ENCODE measurements around the gene AGBL5.

AGBL5 gene

DNA sequence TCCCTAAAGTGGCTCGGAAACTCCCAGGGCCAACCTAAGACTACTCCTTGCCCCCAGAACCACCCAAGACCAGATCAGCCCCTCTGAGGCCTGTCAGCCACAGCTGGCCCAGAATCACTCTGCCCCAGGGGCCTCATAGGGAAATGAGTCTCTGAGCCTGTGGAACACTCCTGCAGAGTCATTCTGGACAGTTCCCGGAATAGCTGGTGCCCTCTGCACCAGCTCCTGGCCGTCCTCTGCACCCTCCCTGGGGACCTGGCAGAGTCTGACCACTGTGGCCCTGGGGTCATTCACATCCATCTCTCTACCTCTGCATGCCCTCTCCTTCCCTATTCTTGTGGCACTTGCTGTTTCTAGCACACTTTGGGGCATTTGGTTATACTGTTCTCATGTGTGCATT, 33.3 kb upstream of the AGBL5 start:
- TF ChIP-seq, protein P1, sequence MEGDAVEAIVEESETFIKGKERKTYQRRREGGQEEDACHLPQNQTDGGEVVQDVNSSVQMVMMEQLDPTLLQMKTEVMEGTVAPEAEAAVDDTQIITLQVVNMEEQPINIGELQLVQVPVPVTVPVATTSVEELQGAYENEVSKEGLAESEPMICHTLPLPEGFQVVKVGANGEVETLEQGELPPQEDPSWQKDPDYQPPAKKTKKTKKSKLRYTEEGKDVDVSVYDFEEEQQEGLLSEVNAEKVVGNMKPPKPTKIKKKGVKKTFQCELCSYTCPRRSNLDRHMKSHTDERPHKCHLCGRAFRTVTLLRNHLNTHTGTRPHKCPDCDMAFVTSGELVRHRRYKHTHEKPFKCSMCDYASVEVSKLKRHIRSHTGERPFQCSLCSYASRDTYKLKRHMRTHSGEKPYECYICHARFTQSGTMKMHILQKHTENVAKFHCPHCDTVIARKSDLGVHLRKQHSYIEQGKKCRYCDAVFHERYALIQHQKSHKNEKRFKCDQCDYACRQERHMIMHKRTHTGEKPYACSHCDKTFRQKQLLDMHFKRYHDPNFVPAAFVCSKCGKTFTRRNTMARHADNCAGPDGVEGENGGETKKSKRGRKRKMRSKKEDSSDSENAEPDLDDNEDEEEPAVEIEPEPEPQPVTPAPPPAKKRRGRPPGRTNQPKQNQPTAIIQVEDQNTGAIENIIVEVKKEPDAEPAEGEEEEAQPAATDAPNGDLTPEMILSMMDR (IDR thresholded peaks at IDR 0.05; ENCODE audit: insufficient read depth, low read depth, low read length, missing control alignments): no peak
- DNase-seq (ENCODE audit: low read depth): no peak
- H3K4me3 ChIP-seq (ENCODE audit: low read depth, low read length): no peak overlapping the region

DNA sequence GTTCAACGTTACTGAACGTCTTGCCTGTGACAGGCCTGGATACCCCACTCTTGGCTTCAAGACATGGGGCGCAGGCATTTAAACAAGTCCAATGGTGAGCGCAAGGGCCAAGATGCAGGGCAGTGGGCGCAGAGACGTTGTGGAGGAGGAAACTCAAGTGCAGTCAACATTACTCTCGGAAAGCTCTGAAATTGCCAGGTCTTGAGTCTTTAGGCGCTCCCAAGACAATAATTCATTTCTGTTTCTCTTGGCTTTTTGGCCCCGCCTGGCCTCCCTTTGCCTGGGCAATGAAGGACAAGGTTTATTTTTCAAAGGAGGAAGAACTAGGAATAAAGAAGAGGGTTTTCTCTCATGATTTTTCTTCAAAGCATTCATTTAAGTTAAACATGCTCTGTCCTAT, 32.0 kb upstream of the AGBL5 start:
- no peak for DNase-seq (ENCODE audit: low read depth)
- H3K4me3 ChIP-seq (ENCODE audit: low read depth, low read length): no peak overlapping the region
- TF ChIP-seq, protein P1 (IDR thresholded peaks at IDR 0.05; ENCODE audit: insufficient read depth, low read depth, low read length, missing control alignments): no peak

- TF ChIP-seq, protein P1 (IDR thresholded peaks at IDR 0.05; ENCODE audit: insufficient read depth, low read depth, low read length, missing control alignments): no peak
- H3K4me3 ChIP-seq (ENCODE audit: low read depth, low read length): no peak overlapping the region
- no peak for DNase-seq (ENCODE audit: low read depth)
Observed at GRCh38 chr2:27019931-27020855, 31.3 kb upstream of the AGBL5 start.

DNA sequence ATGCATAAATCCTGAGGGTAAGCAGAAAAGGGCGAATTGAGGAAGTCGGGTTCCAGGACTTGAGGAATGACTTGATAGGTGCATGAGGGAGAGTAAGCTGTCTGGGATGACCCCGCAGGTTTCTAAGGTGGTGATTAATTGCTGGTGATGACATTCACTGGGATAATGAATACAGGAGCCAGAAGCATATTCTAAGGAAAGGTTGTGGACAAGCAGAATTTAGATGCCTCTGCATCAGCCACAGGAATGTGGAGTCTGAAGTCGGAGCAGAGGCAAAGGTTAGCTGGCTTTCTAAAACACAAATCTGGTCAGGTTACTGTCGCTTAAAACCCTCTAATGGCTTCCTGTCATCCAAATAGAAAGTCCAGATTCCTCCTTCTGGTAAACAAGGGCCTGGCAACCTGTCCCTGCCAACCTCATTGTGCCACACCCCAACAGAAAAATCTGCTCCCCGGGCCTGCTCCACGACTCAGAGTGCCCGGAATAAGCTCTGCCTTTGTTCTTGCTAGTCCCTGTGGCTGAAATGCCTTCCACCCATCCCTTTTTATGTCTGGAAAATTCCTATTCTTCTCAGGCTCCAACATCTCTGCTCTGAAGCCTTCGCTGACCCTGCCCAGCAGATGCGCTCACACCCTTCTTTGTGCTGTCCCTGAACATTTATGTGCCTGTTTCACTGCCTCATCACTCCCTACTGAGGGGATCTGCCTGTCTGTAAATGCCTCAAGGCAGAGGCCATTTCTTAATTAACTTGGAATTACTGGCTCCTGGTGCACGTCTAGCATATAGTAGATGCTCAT, 30.0 kb upstream of the AGBL5 start:
- DNase-seq (ENCODE audit: low read depth): no peak
- TF ChIP-seq, protein P1 (IDR thresholded peaks at IDR 0.05; ENCODE audit: insufficient read depth, low read depth, low read length, missing control alignments): no peak
- H3K4me3 ChIP-seq (ENCODE audit: low read depth, low read length): no peak overlapping the region

GRCh38 chr2:27023740-27024139, 27.7 kb upstream of the AGBL5 start:
- no peak overlapping the region for H3K4me3 ChIP-seq (ENCODE audit: low read depth, low read length)
- no peak for DNase-seq (ENCODE audit: low read depth)
- TF ChIP-seq, protein P1 (IDR thresholded peaks at IDR 0.05; ENCODE audit: insufficient read depth, low read depth, low read length, missing control alignments): no peak

- no peak overlapping the region for H3K4me3 ChIP-seq (ENCODE audit: low read depth, low read length)
- DNase-seq (ENCODE audit: low read depth): no peak
- TF ChIP-seq, protein P1 (IDR thresholded peaks at IDR 0.05; ENCODE audit: insufficient read depth, low read depth, low read length, missing control alignments): no peak
Observed at GRCh38 chr2:27024188-27024587, 27.3 kb upstream of the AGBL5 start.

Measured in GM12865 (cell line).